Hepatocyte (in vitro differentiated cells): ENCODE measurements around the gene LRRC1. TPM values are rescaled to one million over a fixed set of nuclear protein-coding genes. Genes with fewer than 3 reads are reported as not detected.
A peak's percentile ranks its signal among the peaks of the same experiment; 100 is the strongest.

Experiments
- DNase-seq: peaks from one replicate; pipeline ENCODE4 v3.0.0-alpha.2; 2016; ENCODE audit warnings: low spot score
- H2AFZ ChIP-seq: fragments of 200-600 bp; sonication (generic); 2 replicates; pipeline ENCODE4 v1.6.0; 2016; ENCODE audit warnings: antibody characterized with exemption, mild to moderate bottlenecking
- H3K27ac ChIP-seq: fragments of 200-600 bp; sonication (generic); 2 replicates; pipeline ENCODE4 v1.5.1; 2016; ENCODE audit warnings: mild to moderate bottlenecking
- H3K27me3 ChIP-seq: fragments of 200-600 bp; sonication (generic); 2 replicates; pipeline ENCODE4 v1.6.1; 2016
- H3K36me3 ChIP-seq: fragments of 200-600 bp; sonication (generic); replicated peaks from 2 replicates; pipeline ENCODE4 v1.5.1; 2016; ENCODE audit warnings: low read depth; ENCODE audit not compliant: insufficient read depth
- H3K4me1 ChIP-seq: fragments of 200-600 bp; sonication (generic); 2 replicates; pipeline ENCODE4 v1.5.1; 2016; ENCODE audit warnings: mild to moderate bottlenecking, moderate library complexity; ENCODE audit not compliant: insufficient read depth
- H3K4me2 ChIP-seq: fragments of 200-600 bp; sonication (generic); 2 replicates; pipeline ENCODE4 v1.6.0; 2016
- H3K4me3 ChIP-seq: fragments of 200-600 bp; sonication (generic); 2 replicates; pipeline ENCODE4 v1.5.1; 2016; ENCODE audit warnings: mild to moderate bottlenecking
- H3K79me2 ChIP-seq: fragments of 200-600 bp; sonication (generic); 2 replicates; pipeline ENCODE4 v1.6.0; 2017; ENCODE audit warnings: mild to moderate bottlenecking
- H3K9me2 ChIP-seq: fragments of 200-600 bp; sonication (generic); replicated peaks from 2 replicates; pipeline ENCODE4 v1.6.0; 2017; ENCODE audit warnings: mild to moderate bottlenecking; ENCODE audit not compliant: insufficient read depth
- H3K9me3 ChIP-seq: fragments of 200-600 bp; sonication (generic); 2 replicates; pipeline ENCODE4 v1.5.1; 2016; ENCODE audit warnings: low read depth, mild to moderate bottlenecking
- H4K20me1 ChIP-seq: fragments of 200-600 bp; sonication (generic); 2 replicates; pipeline ENCODE4 v1.6.0; 2016; ENCODE audit warnings: mild to moderate bottlenecking; ENCODE audit not compliant: insufficient read depth, poor library complexity, severe bottlenecking
- EZH2 ChIP-seq: fragments of 200-600 bp; sonication (generic); IDR thresholded peaks from 2 replicates; pipeline ENCODE4 v1.6.1; 2016; ENCODE audit warnings: antibody characterized with exemption, mild to moderate bottlenecking, borderline replicate concordance
- EZH2phosphoT487 ChIP-seq: fragments of 200-600 bp; sonication (generic); IDR thresholded peaks from one replicate; pipeline ENCODE4 v1.6.1; 2018; ENCODE audit warnings: antibody characterized with exemption, mild to moderate bottlenecking, low read depth, moderate library complexity; ENCODE audit not compliant: unreplicated experiment, severe bottlenecking
- WGBS: methylation state at CpG from one replicate; pipeline ENCODE4 v1.1.6; 2016; ENCODE audit warnings: low lambda C conversion rate; ENCODE audit errors: missing lambda C conversion rate; 5-methylcytosine and 5-hydroxymethylcytosine counted together
- polyA plus RNA-seq: library from polyadenylated mRNA; unstranded; fragments of >200 nt; fragmentation: Nextera tagmentation; extraction: Ambion mirVana; gene quantifications from 2 replicates; pipeline ENCODE4 v1.2.1, GENCODE V29; 2016
- total RNA-seq: library from RNA; depleted of rRNA; stranded (reverse); fragments of >200 nt; gene quantifications from 2 replicates; pipeline ENCODE4 v1.2.3, GENCODE V29; 2014
- TF ChIP-seq, protein P1 (sequence below): fragments of 200-600 bp; sonication (generic); IDR thresholded peaks from 2 replicates; pipeline ENCODE4 v1.5.1; 2016; ENCODE audit warnings: antibody characterized with exemption, mild to moderate bottlenecking; ENCODE audit not compliant: poor library complexity

The LRRC1 gene
- total and polyA plus RNA-seq, 2 experiments from 2014 or later = 54.3 to 61.4 TPM

GRCh38 chr6:53825532-53826321, 30.9 kb downstream of the LRRC1 start:
- Histone ChIP-seq H4K20me1 (peaks cover 16% of the 10 kb centered on the region), H3K36me3 (no peaks in the 10 kb centered on the region), H3K27me3 (no peaks in the 10 kb centered on the region), H3K27ac (no peak overlapping the region), H3K9me2 (no peaks in the 10 kb centered on the region), H3K4me1 (peaks cover 47% of the 10 kb centered on the region), H3K4me3 (no peak overlapping the region), H3K4me2 (no peak overlapping the region), H2AFZ (no peak overlapping the region), H3K79me2 (peaks cover 97% of the 10 kb centered on the region), H3K9me3 (no peaks in the 10 kb centered on the region)
- DNase-seq = no peak
- TF ChIP-seq, protein P1, sequence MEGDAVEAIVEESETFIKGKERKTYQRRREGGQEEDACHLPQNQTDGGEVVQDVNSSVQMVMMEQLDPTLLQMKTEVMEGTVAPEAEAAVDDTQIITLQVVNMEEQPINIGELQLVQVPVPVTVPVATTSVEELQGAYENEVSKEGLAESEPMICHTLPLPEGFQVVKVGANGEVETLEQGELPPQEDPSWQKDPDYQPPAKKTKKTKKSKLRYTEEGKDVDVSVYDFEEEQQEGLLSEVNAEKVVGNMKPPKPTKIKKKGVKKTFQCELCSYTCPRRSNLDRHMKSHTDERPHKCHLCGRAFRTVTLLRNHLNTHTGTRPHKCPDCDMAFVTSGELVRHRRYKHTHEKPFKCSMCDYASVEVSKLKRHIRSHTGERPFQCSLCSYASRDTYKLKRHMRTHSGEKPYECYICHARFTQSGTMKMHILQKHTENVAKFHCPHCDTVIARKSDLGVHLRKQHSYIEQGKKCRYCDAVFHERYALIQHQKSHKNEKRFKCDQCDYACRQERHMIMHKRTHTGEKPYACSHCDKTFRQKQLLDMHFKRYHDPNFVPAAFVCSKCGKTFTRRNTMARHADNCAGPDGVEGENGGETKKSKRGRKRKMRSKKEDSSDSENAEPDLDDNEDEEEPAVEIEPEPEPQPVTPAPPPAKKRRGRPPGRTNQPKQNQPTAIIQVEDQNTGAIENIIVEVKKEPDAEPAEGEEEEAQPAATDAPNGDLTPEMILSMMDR = no peak
- TF ChIP-seq EZH2phosphoT487 (no peak), EZH2 (no peak)
- WGBS = 78% methylated on average over 7 of the region's 7 CpGs

DNA sequence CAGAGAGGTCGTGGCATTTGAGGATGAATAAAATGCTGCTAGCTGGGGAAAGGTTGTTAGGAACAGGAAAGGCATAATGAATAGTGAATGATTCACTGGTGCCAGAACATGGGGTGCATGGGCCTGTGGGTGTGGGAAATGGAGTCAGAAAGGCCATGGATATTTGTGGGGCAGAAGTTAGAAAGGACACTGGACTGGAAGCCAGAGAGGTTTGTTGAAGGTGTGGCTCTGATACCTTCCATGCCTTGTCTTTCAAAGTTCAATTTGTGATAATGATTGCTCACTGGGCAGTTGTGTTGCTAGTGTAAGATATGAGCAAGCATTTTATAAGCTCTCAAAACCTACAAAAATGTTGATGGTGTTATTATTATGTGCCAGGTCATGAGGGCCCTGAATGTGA, 32.7 kb downstream of the LRRC1 start:
- TF ChIP-seq EZH2 = no peak
- TF ChIP-seq, protein P1 = no peak
- no peak for TF ChIP-seq EZH2phosphoT487
- no peaks in the 10 kb centered on the region for H3K9me2 ChIP-seq
- H2AFZ ChIP-seq = no peak overlapping the region
- peaks cover 96% of the 10 kb centered on the region for H3K79me2 ChIP-seq
- no peaks in the 10 kb centered on the region for H3K36me3 ChIP-seq
- 81% methylated on average over 1 of the region's 1 CpG for WGBS
- no peaks in the 10 kb centered on the region for H3K9me3 ChIP-seq
- H3K4me2 ChIP-seq = peak overlapping the region; percentile 16
- peaks cover 10% of the 10 kb centered on the region for H4K20me1 ChIP-seq
- no peak overlapping the region for H3K4me3 ChIP-seq
- no peak for DNase-seq
- peaks cover 61% of the 10 kb centered on the region for H3K4me1 ChIP-seq
- H3K27me3 ChIP-seq = no peaks in the 10 kb centered on the region
- H3K27ac ChIP-seq = peak overlapping the region; percentile 83

DNA sequence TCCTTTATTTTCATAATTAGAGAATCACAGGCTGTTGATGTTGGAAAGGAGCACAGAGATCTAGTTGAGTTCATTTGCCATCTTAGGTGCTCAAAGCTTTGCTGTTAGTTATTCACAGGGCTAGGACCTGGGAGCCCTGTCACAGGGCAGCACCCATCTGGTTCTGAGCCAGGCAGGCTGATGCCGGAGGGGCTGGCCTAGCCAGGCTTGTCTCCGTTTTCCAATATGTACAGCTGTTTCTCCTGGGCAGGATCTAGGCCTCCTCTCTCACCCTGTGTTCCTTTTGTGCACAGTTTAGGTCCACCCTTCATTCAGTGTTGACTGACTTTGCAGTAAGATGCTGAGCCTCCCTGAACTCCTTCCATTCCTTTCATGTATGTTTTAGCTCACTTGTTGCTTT, 33.4 kb downstream of the LRRC1 start:
- Histone ChIP-seq H2AFZ (no peak overlapping the region), H3K9me2 (no peaks in the 10 kb centered on the region), H4K20me1 (peaks cover 4% of the 10 kb centered on the region), H3K4me2 (no peak overlapping the region), H3K4me1 (peaks cover 61% of the 10 kb centered on the region), H3K36me3 (no peaks in the 10 kb centered on the region), H3K79me2 (peaks cover 96% of the 10 kb centered on the region), H3K4me3 (no peak overlapping the region), H3K27me3 (no peaks in the 10 kb centered on the region), H3K9me3 (no peaks in the 10 kb centered on the region), H3K27ac (peak overlapping the region; percentile 83)
- WGBS = 90% methylated on average over 2 of the region's 2 CpGs
- DNase-seq = no peak
- TF ChIP-seq EZH2 (no peak), EZH2phosphoT487 (no peak)
- TF ChIP-seq, protein P1 = no peak
